ENCODE measurements around the gene RACGAP1.
A peak's percentile ranks its signal among the peaks of the same experiment; 100 is the strongest.

The RACGAP1 gene

DNA sequence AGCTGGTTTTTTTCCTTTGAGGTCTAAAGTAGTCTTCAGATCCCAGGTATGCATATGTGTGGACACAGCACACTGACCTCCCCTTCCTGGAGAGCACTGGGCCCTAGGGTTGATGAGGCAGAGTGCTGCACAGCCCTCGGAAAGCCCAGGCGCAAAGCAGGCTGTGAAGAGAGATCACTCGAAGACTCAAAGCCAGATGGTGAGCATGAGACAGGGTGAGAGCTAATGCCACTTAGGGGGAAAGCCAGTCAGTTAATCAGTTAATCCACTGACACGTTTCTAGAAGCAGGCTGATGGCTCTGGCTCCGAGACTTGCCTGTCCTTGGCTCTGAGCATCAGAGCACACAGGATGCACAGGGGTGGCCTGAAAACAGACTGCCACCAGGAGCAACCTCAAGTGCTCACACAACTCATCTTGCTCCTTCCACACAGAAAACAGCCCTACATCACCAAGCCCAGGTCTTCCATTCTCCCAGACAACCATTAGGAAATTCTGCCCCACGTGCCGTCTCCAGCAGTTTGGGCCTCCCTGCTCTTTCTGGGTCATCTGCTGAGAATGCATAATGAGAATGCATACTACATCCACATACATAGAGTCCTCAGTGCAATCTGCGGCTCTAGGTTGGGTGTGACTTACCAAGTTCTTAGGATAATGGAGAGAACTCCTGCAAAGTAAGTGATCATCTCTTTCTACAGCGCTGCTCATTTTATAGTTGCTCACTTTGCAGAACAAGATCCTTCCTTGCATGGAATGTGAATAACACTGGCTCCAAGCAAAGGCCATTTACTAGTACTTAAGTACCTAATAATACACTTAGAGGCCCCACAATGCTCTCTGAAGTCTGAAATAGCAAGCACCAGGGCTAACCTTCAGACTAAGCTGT, 40.6 kb downstream of the RACGAP1 start:
- no peak for DNase-seq

DNA sequence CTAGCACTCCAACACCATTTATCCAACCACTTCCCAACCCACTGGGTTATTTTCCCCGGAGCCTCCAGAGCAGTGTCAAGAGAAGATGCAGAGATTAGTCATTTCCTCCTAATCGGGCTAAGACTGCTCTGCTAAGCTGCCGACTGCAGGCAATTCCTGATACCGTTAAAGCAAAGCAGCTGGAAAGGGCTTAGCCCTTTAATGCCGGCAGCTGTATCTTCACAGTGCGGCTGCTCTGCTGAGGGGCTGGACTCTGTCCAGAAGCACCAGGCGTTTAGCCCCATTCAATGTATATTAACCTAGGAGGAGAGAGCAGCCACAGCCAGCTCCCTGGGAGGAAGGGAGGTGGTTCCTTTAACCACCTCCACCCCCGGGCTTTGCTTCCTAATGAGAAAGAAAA, 41.4 kb downstream of the RACGAP1 start:
- peak; percentile 52 for DNase-seq

DNA sequence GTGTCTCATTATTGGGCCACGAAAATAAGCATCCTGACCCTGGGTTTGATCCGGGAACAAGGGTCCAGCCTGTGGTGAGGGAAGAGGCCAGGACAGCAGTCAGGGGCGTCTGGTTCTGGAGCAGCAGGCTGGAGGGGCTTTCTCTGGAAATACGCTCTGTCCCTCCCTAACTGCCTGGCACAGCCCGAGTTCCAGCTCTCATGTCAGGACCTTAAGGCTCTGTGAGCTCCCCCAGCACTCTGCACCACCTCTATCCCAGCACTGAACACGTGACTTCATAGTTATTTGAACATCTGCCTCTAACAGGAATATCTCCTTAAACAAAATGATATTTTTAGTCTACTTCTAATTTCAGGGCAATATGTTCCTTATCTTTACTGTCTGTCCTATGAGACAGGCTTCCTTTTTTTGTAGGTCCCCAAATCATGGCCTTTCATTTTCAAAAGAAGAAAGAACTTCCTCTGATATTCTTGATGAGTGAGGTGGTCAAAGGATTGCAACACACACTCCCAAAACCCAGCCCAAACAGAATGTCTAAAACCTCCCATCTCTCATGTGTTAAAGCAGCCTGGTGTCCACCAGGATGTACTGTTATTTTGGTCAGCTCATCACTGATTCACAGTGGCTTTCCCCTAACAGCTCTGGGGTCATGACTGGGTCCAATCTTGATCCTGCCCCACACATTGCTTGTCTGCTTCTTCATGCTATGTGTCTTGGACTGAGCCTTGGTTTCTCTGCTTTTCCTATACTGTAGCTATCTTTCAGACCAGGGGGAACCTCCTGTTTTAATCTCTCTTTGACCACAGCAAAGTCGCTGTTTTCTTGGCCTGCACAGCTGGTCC, 42.8 kb downstream of the RACGAP1 start:
- no peak for DNase-seq

DNA sequence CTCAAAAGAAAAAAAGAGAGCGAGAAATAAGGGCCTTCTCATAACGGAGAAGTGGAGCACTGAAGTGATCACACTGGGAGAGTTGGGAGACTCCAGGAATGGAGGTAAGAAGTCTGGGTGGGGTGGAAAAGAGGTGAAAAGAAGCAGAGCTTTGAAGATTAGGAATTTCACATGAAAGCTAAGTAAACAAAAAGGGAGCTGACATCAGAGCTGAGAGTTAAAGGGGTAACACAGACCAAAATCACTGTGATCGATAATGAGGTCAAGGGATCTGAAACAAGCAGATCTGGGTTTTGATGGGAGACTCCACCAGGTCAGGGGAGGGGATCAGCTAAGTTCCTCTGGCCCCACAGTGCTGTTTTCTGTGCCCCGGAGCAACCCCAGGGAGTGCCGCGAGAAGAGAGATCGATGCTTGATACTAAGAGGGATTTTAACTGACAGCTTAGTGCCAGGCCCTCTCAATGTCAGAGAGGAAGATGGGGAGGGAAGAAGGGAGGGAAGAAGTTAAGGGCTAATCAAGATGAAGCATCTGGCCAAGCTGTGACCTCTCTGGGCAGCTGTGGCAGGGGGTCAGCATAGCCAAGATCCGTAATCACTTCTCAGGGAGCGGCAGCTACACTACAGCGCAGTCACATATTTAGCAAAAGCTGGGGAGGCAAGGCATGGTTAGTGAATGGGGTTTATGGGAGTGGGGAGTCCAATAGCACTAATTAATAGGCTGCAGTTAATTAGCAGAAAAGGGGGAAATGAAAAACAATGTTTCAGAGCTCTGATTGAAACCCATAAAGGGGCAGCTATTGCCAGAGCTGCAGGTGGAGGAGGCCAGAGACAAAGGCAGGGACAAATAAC, 44.6 kb downstream of the RACGAP1 start:
- no peak for DNase-seq

DNA sequence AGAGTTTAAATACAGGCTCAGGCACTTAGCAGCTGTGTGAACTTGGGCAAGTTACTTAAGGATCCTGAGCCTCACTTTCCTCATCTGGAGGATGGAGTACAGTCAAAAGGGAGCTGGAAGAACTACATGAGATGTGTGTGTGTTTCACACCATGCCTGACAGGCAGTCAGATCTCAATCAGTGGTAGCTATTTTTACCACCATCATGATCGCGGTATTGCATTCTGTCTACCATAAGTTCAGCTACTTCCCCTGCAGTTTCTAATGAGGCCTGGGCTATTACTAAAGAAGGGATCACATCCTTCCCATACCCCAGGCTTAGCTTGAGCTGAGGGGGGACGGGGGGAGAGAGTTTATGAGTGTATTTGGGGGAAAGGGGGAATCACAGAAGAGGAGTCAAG, 45.5 kb downstream of the RACGAP1 start:
- no peak for DNase-seq

DNA sequence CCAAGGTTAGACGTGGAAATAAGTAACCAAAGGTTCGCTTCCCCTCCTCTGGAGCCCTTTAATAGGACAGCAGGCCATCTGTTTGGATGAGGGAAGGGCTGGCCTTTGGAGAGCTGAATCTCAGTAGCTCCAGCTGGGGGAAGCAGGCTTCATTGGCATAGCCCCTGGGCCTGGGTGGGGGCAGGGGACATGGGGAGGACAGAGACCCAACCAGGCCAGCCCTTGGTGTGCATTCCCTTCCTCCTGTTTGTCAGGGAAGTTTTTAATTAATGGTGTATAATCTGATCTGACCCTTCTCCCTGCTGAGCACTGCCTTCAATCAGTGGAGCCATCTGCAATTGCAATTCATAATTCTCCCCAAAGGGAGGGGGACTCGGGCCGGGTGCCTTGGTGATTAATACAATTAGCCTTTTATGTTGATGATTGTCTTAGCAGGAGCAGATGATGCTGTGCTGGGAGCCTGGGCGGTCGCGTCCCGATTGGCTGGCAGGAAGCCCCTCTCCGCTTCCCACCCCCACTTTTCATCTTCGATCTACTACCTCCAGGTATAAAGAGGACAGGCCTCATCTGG, 46.2 kb downstream of the RACGAP1 start:
- DNase-seq, result no peak

DNA sequence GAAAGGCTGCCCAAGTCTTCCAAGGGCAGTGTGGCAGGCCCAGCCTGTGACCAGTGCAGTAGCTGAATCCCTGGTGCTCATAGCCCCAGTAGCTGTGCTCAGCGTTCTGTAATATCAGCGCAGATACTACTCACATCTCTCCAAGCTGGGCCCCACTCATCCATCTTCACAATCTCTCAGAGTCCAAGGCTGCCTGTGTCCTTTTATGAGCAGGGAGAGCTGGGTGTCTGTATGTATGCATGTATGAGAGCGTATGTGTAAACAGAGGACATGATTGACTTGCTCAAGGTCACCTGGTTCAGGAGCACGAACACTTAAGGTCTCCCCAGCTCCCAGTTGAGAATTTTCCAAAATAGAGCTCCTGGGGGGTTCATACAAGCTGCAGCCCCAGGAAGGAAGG, 47.2 kb downstream of the RACGAP1 start:
- no peak for DNase-seq

DNA sequence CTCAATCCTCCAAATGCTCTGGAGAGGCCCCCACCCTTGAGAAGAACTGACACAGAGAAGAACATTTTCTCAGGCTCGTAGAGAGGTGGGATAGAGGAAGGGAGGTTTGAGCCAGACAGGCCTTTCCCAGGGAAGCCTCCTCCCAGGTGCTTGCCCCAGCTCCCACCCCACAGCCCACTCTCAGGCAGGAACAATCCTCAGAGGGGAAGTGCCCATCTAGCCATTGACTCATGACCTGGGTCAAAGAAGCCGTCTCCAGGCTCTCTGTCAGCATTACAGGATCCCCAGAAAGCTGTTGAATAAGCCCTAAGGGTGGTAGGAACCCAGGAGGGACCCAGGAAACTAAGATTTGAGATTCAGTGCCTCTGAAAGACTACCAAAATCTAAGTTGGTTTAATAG, 48.7 kb downstream of the RACGAP1 start:
- no peak for DNase-seq

DNA sequence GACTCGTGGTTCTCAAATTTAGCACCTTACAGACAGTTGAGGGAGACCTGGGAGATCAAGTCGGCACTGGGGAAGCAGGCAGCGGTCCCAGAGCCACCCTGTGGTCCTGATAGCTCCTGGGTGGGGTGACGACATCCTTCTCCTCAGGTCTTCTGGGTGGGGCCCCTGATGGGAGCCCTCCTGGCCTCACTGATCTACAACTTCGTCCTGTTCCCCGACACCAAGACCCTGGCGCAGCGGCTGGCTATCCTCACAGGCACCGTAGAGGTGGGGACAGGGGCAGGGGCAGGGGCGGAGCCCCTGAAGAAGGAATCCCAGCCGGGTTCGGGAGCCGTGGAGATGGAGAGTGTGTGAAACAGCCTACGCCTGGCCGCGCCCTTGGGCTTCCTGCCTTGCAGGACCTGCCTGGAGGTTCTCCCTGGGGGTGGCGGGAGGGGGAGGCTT, 50.0 kb downstream of the RACGAP1 start:
- DNase-seq, result no peak

DNA sequence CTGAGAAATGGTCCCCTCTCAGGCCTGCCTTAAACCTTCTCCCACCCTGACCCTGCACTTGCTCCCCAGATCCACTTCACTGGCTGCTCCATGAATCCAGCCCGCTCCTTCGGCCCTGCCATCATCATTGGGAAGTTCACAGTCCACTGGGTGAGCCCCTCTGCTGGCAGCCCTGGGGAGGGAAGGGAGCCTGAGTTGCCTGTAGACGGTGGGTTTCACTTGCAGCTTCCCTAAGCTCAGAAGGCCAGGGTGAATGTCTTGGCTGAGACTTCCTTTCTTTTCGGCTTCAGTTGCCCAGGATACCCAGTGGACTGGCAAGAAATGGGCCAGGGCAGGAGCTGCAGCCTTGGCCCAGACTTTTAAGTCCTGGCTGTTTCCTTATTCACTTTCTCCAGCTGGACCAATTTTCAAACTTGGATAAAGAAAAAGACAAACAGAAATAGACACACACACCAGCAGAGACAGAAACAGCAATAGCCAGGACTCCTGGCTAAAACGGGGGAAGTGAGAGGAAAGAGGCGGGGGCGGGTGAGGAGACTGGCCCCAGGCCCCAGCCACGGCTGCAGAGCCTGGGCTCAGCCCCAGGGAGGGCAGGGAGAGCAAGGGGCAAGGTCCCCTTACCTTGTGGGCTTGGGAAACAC, 50.5 kb downstream of the RACGAP1 start:
- DNase-seq, result no peak

DNA sequence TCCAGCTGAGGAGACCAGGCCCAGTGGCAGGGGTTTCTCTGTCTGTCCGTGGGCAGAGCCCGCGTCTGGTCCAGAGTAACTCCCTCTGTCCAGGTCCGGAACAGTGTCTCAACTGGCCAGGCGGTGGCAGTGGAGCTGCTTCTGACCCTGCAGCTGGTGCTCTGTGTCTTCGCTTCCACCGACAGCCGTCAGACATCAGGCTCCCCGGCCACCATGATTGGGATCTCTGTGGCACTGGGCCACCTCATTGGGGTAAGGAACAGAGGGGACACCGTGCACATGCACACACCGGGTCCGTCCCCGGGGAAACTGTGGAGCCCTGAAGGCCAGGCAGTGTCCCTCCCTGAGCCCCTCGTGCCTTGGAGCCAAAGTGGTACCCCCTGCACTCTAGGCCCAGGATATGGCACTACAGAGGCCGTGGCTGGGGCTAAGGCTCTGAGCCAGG, 51.0 kb downstream of the RACGAP1 start:
- DNase-seq, result no peak

DNA sequence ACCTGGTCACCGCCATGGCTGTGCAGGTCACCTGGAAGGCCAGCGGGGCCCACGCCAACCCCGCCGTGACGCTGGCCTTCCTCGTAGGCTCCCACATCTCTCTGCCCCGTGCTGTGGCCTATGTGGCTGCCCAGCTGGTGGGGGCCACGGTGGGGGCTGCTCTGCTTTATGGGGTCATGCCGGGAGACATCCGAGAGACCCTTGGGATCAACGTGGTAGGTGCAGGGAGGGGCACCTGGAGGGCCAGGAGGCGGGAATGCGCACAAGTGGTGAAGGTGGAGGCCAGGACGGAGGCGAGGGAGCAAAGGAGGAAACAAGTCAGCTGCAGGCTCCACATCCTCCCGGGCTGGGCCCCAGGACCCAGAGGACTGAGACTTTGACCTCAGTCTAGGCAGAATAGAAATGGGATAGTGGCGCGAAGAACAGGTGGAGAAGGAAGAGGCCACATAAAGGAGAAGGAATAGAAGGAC, 51.9 kb downstream of the RACGAP1 start:
- DNase-seq, result no peak

DNA sequence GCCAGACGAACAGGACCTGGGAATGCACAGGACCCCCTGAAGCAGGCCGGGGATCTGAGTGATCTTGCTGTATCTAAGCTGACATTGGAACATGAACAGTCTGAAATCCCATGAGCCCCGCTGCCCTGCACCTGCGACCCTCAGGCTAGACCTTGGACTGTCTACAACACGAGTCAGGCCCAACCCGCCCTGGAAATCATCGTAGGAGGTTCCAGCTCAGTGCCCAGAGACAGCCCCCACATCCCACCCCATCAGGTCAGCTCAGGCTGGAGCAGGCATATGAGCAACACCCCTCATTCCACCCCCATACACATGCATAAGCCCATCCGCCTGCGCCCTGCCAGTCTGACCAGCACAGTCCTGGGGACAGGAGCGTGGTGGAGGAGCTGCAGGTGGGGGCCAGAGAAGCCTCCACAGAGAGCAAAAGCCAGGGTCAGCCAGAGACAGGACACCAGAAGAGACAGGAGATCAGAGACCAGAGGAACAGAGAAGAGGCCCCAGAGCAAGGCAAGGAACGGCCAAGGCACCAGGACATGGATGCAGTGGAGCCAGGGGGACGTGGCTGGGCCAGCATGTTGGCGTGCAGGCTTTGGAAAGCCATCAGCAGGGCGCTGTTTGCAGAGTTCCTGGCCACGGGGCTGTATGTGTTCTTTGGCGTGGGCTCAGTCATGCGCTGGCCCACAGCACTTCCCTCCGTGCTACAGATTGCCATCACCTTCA, 52.5 kb downstream of the RACGAP1 start, which contains the start of gene AQP6:
TSS of gene AQP6 (plus strand) at position 307 of the 720 bp plus-strand sequence. CDS start at position 534, 227 bp downstream.
- DNase-seq, result no peak

DNA sequence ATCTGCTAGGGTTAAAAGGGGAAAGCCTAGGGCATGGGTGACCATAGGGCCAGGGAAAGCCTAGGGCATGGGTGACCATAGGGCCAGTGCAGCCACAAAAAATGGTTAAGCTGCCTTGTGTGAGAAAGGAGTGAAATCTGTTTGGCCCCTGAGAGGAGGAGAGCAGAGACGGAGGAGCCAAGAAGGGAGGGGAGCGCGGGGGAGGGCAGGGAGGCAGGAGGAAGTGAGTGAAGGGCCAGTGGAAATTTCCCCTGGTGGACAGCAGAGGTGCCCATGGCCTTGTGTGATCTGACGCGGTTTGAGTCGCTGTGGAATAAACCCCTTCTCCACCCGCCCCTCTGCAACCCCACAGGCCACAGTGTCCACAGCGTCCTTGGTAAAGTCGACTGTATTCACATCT, 53.2 kb downstream of the RACGAP1 start:
- DNase-seq, result no peak

DNA sequence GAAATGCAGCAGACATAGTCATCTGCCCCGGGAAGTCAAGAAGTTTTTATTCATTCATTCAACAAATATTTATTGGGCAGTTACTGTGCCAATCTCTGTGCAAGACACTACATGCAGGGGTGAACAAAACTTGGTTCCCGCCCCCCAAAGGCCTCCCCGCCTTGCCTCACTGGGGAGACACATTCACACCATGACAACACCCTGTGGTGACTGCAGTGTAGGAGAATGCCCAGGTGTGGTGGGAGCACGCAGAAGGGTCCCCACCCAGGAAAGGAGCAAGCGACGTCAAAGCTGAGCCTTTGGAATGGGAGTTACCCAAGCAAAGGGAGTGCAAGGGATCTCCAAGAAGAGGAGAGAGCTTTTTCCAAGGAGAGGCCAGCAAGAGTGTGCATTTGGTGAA, 54.2 kb downstream of the RACGAP1 start:
- no peak for DNase-seq

DNA sequence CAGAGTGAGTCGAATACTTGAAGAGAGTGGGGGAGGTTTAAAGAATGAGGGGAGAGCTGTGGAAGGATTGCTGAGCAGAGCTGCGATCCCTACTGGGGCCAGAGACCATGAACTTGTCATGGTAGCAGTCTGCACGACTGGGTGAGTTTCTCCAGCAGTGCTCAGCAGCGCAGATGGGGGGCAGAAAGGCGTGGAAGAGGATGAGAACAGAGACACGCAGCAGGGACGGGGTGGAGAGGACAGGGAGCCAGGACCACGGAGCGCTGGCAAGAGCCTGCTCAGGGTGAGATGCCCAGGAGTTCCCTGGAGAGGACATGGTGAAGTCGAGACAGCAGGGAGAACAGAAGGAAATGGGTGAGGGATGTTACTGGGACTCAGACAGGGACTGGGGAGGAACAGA, 54.6 kb downstream of the RACGAP1 start:
- no peak for DNase-seq

DNA sequence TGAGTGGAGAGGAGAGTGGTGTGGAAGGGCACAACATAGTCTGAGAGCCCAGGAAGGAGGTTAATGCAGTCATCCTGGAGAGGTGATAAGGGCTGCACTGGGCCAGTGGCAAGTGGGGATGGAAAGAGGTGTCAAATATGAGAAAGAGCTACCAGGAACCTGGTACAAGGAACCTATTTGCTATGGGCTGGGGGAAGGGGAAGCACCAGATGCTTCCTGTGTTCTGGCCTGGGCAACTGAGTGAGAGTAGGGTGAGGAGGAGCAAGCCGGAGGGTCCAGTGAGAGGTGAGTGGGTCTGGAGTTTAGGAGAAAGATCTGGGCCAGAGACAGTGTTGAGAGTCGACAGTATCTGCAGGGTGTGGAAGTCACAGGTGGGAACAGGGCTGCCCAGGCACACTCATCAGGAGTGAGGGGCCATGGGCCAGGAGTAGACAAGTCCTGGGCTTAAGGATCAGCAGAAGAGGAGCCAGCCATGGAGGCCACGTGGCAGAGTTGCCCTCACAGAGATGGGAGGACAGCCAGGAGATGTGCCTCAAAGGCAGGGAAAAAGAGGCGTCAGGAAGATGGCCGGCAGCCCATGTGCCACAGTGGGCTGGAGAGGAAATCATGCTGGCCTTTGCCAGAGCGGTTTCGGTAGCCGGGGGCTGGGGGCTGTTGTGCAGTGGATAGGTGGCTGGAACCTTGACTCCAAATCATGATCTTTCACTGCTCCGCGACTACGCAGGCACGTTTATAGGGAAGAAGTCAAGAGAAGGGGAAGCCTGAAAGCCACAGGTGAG, 55.5 kb downstream of the RACGAP1 start:
- DNase-seq, result no peak

DNA sequence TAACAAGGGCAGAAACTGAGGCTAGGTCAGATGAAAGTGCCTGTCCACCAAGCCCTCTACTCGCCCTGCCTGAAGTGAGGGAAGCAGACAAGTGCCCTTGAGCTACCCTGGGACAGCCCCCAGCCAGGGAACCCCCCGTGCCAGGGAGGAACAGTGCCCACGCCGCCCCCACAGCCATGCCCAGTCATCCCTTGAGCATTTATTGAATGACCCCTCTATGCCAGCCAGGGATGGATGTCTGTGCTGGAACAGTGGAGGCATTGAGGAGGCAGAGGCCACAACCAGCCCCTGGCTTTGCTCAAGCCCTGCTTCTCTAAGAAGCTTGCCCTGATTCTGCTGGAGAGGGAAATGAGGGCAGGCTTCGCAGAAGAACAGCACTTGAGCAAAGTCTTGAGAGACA, 56.3 kb downstream of the RACGAP1 start:
- no peak for DNase-seq

DNA sequence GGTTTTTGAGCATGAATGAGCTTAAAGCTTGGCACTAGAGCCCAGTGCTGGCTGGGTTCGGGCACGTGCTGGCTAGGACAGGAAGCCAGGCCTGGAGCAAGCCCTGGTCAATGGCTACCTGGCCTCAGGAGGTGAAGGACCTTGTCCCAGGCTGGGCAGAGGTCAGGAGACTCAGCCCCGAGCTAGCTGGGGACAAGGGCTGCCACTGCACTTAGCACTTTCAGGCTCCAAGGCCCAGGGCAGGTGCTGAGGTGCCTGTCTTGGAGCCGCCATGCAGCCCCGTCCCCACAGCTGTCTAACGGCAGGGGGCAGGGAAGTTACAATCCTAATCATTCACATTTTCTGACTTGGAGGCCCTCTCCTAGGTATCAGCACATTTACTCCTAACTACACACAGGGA, 56.8 kb downstream of the RACGAP1 start:
- no peak for DNase-seq

DNA sequence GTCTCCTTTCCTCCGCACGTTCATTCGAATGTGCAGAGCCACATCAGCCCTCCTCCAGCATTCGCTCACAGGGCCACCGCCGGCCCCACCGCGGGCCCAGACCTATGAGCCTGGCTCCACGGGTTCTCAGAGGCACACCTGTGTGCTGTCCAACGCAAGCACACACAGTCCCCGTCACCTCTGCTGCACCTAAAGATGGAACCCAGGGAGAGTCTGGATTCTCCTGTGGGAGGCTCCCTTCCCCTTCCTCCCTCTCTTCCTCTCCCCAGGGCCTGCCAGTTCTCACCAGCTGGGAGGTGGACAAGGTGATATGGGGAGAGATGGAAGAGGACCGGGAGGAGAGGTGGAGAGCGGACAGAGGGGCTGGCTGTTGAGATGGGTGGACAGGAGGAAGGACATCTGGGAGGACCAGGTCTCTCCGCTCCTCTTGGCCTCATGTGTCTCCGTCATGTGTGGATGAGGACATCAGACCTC, 57.5 kb downstream of the RACGAP1 start:
- no peak for DNase-seq
